HG03378 (cell line): ENCODE data around the gene TBC1D3C.
"Not testable (repeated sequence)": the region's sequence is repeated elsewhere in the genome, so short reads cannot be mapped to it uniquely, and the experiment has no call there.

ENCODE experiments used
- ATAC-seq: cut with Tn5 transposase; IDR thresholded peaks from one replicate; pipeline ENCODE4 v1.9.1; 2021; ENCODE audit warnings: mild to moderate bottlenecking, moderate library complexity; ENCODE audit not compliant: unreplicated experiment

The TBC1D3C gene

GRCh38 chr17:38068534-38068933 is at the start of gene TBC1D3C:
TSS of gene TBC1D3C (minus strand) at chr17:38068634. CDS start at chr17:38067066, 1,568 bp downstream.
- ATAC-seq, result not testable (repeated sequence)

DNA sequence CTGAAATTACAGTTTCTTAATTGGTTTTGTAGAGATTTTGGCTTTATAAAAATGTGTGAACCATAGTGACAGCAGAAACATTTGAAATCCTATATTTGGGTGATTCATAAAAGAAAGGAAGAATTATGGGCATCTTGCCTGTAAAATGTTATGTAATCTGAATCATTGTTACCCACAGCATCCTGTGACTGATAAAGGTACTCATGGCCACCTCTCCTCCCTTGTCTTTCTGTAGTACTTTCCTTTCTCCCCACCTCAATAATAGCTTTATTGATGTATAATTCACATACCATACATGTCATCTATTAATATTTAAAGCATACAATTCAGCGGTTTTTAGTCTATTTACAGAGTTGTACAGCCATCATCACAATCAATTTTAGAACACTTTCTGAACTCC is 30.8 kb upstream of the TBC1D3C start:
- ATAC-seq, result not testable (repeated sequence)

DNA sequence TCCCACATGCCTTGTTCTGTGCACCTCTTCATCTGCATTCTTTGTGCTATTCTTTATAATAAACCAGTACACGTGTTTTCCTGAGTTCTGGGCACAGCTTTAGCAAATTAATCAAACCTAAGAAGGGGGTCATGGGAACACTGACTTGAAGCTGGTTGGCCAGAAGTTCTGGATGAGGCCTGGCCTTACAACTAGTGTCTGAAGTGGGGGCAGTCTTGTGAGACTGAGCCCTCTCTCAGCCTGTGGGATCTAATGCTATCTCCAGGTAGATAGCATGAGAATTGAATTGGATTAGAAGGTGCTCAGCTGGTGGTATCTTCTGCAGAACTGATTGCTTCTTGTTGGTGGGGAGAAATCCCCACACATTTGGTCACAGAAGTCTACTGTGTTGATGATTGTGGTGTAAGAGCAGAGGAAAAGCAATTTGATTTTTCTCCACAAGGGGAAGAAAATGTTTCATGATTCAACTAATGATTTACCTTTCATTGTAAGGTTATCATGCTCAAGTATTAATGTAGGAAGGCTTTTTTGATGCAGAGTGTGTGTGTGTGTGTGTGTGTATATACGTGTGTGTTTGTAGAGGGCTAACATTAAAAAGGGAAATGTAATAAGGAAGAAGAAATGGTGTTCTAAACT is 25.7 kb upstream of the TBC1D3C start:
- not testable (repeated sequence) for ATAC-seq

- ATAC-seq, result not testable (repeated sequence)
These were observed 19.7 kb upstream of the TBC1D3C start for GRCh38 chr17:38088120-38088519.

GRCh38 chr17:38087344-38087743 is 18.9 kb upstream of the TBC1D3C start:
- ATAC-seq, result not testable (repeated sequence)
